ENCODE measurements around the gene P2RX1.

DNA sequence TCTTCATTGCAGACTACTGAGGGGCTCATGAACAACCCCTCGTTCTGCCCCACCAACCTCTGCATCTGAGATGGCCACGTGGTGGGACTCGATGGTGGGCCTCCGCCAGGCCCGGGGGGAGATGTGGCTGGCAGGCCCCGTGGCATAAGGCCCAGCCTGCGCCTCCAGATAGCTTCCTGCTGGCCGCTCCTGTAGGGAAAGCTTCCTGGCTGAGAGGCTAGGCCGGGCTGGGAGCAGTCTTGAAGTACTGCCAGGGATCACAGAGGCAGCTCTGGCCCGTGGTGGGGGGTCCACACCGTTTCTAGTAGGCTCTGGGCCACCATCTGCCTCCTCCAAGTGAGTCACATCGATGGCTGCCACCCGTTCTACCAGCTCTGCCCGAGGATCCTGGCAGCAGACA, 31.0 kb downstream of the P2RX1 start:
- TF ChIP-seq, protein P1, sequence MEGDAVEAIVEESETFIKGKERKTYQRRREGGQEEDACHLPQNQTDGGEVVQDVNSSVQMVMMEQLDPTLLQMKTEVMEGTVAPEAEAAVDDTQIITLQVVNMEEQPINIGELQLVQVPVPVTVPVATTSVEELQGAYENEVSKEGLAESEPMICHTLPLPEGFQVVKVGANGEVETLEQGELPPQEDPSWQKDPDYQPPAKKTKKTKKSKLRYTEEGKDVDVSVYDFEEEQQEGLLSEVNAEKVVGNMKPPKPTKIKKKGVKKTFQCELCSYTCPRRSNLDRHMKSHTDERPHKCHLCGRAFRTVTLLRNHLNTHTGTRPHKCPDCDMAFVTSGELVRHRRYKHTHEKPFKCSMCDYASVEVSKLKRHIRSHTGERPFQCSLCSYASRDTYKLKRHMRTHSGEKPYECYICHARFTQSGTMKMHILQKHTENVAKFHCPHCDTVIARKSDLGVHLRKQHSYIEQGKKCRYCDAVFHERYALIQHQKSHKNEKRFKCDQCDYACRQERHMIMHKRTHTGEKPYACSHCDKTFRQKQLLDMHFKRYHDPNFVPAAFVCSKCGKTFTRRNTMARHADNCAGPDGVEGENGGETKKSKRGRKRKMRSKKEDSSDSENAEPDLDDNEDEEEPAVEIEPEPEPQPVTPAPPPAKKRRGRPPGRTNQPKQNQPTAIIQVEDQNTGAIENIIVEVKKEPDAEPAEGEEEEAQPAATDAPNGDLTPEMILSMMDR (IDR thresholded peaks at IDR 0.05) = no peak
- TF ChIP-seq POLR2A (IDR thresholded peaks at IDR 0.05) = no peak

All from body of pancreas (tissue), 4 donors.